SK-N-SH (cell line): Measurements from ENCODE around the gene CDK5RAP2. TPM values are rescaled to one million over a fixed set of nuclear protein-coding genes. Genes with fewer than 3 reads are reported as not detected.

Source experiments
- CTCF ChIA-PET: fragments of 300-600, 350-600 bp; formaldehyde crosslinking; extraction: SDS; loops from one replicate; lab custom pipeline; 2021; lab: Yijun Ruan, JAX
- POLR2A ChIA-PET: fragments of 350-600 bp; sonication (Branson Sonifier 250); formaldehyde crosslinking; extraction: SDS; loops from one replicate; lab custom pipeline; 2020; ENCODE audit warnings: antibody characterized with exemption, inconsistent platforms; lab: Yijun Ruan, JAX
- DNase-seq: peaks from one replicate; pipeline ENCODE4 v3.0.0; 2012
- H2AFZ ChIP-seq: fragments of 200-600 bp; sonication (generic); 2 replicates; pipeline ENCODE4 v1.8.1; 2016; ENCODE audit warnings: antibody characterized with exemption, mild to moderate bottlenecking, low read depth
- H3F3A ChIP-seq: fragments of 200-600 bp; sonication (generic); replicated peaks from 2 replicates; pipeline ENCODE3; 2016; ENCODE audit warnings: antibody characterized with exemption, mild to moderate bottlenecking; ENCODE audit not compliant: insufficient read depth
- H3K27ac ChIP-seq, 2 experiments: fragments of 200-500 bp in 1 of 2; fragments of 200-600 bp in 1 of 2; sonication (Bioruptor generic) in 1 of 2; sonication (generic), shearing (Covaris generic) in 1 of 2; 2 replicates each; pipeline versions ENCODE4 v1.5.1 to v1.6.1; 2014 to 2016; ENCODE audit warnings: low read depth in 2 of 2, inconsistent platforms in 1 of 2, low read length in 1 of 2, mild to moderate bottlenecking in 1 of 2, mixed read lengths in 1 of 2
- H3K27me3 ChIP-seq: fragments of 200-600 bp; sonication (generic), shearing (Covaris generic); 2 replicates; pipeline ENCODE4 v1.6.1; 2016; ENCODE audit warnings: mixed run types; ENCODE audit not compliant: insufficient read depth
- H3K36me3 ChIP-seq, 2 experiments: fragments of 200-500 bp in 1 of 2; fragments of 200-600 bp in 1 of 2; sonication (Bioruptor generic) in 1 of 2; sonication (generic) in 1 of 2; replicated peaks in 1 of 2; 2 replicates each; pipeline versions ENCODE3 to v1.5.1; 2014 to 2016; ENCODE audit warnings: low read length in 1 of 2, mild to moderate bottlenecking in 1 of 2; ENCODE audit not compliant: insufficient read depth in 2 of 2, control insufficient read depth in 1 of 2
- H3K4me1 ChIP-seq, 2 experiments: fragments of 200-500 bp in 1 of 2; fragments of 200-600 bp in 1 of 2; sonication (Bioruptor generic) in 1 of 2; sonication (generic), shearing (Covaris generic) in 1 of 2; 2 replicates each; pipeline versions ENCODE4 v1.5.1 to v1.6.1; 2014 to 2016; ENCODE audit warnings: low read depth in 1 of 2, low read length in 1 of 2, mixed run types in 1 of 2; ENCODE audit not compliant: insufficient read depth in 2 of 2, control insufficient read depth in 1 of 2
- H3K4me2 ChIP-seq: fragments of 200-600 bp; sonication (generic), shearing (Covaris generic); 2 replicates; pipeline ENCODE4 v1.6.1; 2017; ENCODE audit warnings: mixed run types
- H3K4me3 ChIP-seq, 2 experiments: fragments of 200-500 bp in 1 of 2; fragments of 200-600 bp in 1 of 2; sonication (Bioruptor generic) in 1 of 2; sonication (generic), shearing (Covaris generic) in 1 of 2; 2 replicates each; pipeline versions ENCODE4 v1.5.1 to v1.8.1; 2014 to 2016; ENCODE audit warnings: low read depth in 2 of 2, inconsistent platforms in 1 of 2, low read length in 1 of 2, mild to moderate bottlenecking in 1 of 2, mixed read lengths in 1 of 2, moderate library complexity in 1 of 2
- H3K79me2 ChIP-seq: fragments of 200-600 bp; sonication (generic); 2 replicates; pipeline ENCODE4 v1.8.1; 2017; ENCODE audit warnings: mild to moderate bottlenecking; ENCODE audit not compliant: insufficient read depth
- H3K9ac ChIP-seq: fragments of 200-600 bp; sonication (generic); 2 replicates; pipeline ENCODE4 v1.6.1; 2017; ENCODE audit warnings: mixed run types
- H3K9me2 ChIP-seq: fragments of 200-600 bp; sonication (generic); 2 replicates; pipeline ENCODE4 v1.6.1; 2017; ENCODE audit warnings: mixed run types
- H3K9me3 ChIP-seq: fragments of 200-600 bp; sonication (generic); 2 replicates; pipeline ENCODE4 v1.6.1; 2017; ENCODE audit warnings: mixed run types, mild to moderate bottlenecking, moderate library complexity
- H4K20me1 ChIP-seq: fragments of 200-600 bp; sonication (generic); 2 replicates; pipeline ENCODE4 v1.6.1; 2017; ENCODE audit warnings: mild to moderate bottlenecking, mixed run types; ENCODE audit not compliant: insufficient read depth
- CHD2 ChIP-seq: fragments of 150-350 bp; IDR thresholded peaks from 2 replicates; pipeline ENCODE4 v1.6.1; 2018; ENCODE audit warnings: low read length; ENCODE audit not compliant: partially characterized antibody
- ELF1 ChIP-seq: IDR thresholded peaks from 2 replicates; pipeline ENCODE4 v1.4.0; 2012
- FOSL2 ChIP-seq: IDR thresholded peaks from 2 replicates; pipeline ENCODE4 v1.4.0; 2012; ENCODE audit warnings: low read depth, mild to moderate bottlenecking, moderate library complexity, borderline replicate concordance
- FOXM1 ChIP-seq: IDR thresholded peaks from 2 replicates; pipeline ENCODE4 v1.4.0; 2012; ENCODE audit warnings: low read depth, mild to moderate bottlenecking
- GATA2 ChIP-seq: sonication (generic); formaldehyde crosslinking; IDR thresholded peaks from 2 replicates; pipeline ENCODE4 v1.5.0; 2020; ENCODE audit warnings: mild to moderate bottlenecking, missing genetic modification reagents
- JUND ChIP-seq: IDR thresholded peaks from 2 replicates; pipeline ENCODE4 v1.4.0; 2012
- MEF2A ChIP-seq: IDR thresholded peaks from 2 replicates; pipeline ENCODE4 v1.4.0; 2012; ENCODE audit warnings: low read depth, borderline replicate concordance
- NRF1 ChIP-seq: IDR thresholded peaks from 2 replicates; pipeline ENCODE4 v1.6.1; 2012; ENCODE audit warnings: low read depth, mild to moderate bottlenecking, low read length
- POLR2AphosphoS5 ChIP-seq: IDR thresholded peaks from 2 replicates; pipeline ENCODE4 v1.6.1; 2012; ENCODE audit warnings: low read depth, low read length
- RCOR1 ChIP-seq: fragments of 150-350 bp; IDR thresholded peaks from 2 replicates; pipeline ENCODE4 v1.6.1; 2017; ENCODE audit warnings: antibody characterized with exemption, low read length
- RFX5 ChIP-seq: IDR thresholded peaks from 2 replicates; pipeline ENCODE4 v1.6.1; 2012; ENCODE audit warnings: mild to moderate bottlenecking, improper control_type of control experiment, low read length
- SIN3A ChIP-seq: IDR thresholded peaks from 2 replicates; pipeline ENCODE4 v1.6.1; 2012; ENCODE audit warnings: low read depth, mild to moderate bottlenecking, low read length, moderate library complexity, borderline replicate concordance
- SMC3 ChIP-seq: IDR thresholded peaks from 2 replicates; pipeline ENCODE4 v1.6.1; 2012; ENCODE audit warnings: low read depth, low read length, improper control_type of control experiment
- TAF1 ChIP-seq: IDR thresholded peaks from 2 replicates; pipeline ENCODE4 v1.6.1; 2012; ENCODE audit warnings: low read depth, mild to moderate bottlenecking, low read length, moderate library complexity, borderline replicate concordance
- TEAD4 ChIP-seq: IDR thresholded peaks from 2 replicates; pipeline ENCODE4 v1.4.0; 2012; ENCODE audit warnings: mild to moderate bottlenecking, borderline replicate concordance; ENCODE audit not compliant: insufficient read depth
- YY1 ChIP-seq: IDR thresholded peaks from 2 replicates; pipeline ENCODE4 v1.4.0; 2012; ENCODE audit warnings: low read depth, mild to moderate bottlenecking
- WGBS: methylation state at CpG from one replicate; pipeline ENCODE4 v1.1.6; 2017; ENCODE audit warnings: low lambda C conversion rate; 5-methylcytosine and 5-hydroxymethylcytosine counted together
- polyA plus RNA-seq, 3 experiments: library from polyadenylated mRNA; depleted of rRNA; stranded (reverse); fragments of >200 nt; gene quantifications; 2 replicates each; pipeline ENCODE4 v1.2.3, GENCODE V29; 2012
- TF ChIP-seq, protein P1 (sequence below): IDR thresholded peaks from 2 replicates; pipeline ENCODE4 v1.4.0; 2012; ENCODE audit warnings: low read depth, borderline replicate concordance
- TF ChIP-seq, protein P2 (sequence below): IDR thresholded peaks from 2 replicates; pipeline ENCODE4 v1.4.0; 2012; ENCODE audit warnings: low read depth, borderline replicate concordance

The CDK5RAP2 gene
- polyA plus RNA-seq, 1 of the 3 experiments (the other 2 are of a cell fraction): 20.7 TPM

DNA sequence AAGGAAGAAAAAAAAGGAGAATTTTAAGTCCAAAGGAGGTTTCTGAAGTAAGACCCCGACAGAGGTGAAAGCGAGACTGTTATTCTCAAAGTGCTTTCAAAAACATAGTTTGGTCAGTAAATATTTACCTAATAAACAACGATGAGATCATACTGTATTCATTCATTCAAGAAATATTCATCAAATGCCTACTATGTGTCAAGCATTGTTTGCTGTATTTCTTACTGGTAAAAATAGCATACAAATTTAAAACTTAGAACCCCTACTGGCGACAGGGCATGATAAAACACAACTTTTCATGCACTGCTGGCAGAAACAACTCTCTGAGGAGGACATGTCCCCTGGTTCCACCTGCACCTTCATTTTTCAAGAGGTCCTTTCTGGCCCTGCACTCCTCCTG lies 190.7 kb downstream of the CDK5RAP2 start:
- no peaks in the 10 kb centered on the region for H3K79me2 ChIP-seq
- H2AFZ ChIP-seq: no peak overlapping the region
- 91% methylated on average over 4 of the region's 4 CpGs for WGBS
- H4K20me1 ChIP-seq: no peaks in the 10 kb centered on the region
- peaks cover 6 to 16% of the 10 kb centered on the region in 2 experiments; a peak in 2 of 4 replicates for H3K4me1 ChIP-seq
- CTCF ChIA-PET: interaction anchor here (0.6 to 1.9 kb wide), 2 partner anchors 72 to 88 kb away, joined by 3 to 6 read pairs; no protein-coding TSS in a partner anchor
- no peaks in the 10 kb centered on the region for H3K9me2 ChIP-seq
- no peak overlapping the region for H3K4me3 ChIP-seq
- no peak overlapping the region for H3K4me2 ChIP-seq
- H3K27me3 ChIP-seq: no peaks in the 10 kb centered on the region
- H3F3A ChIP-seq: no peaks in the 10 kb centered on the region
- H3K36me3 ChIP-seq: peaks cover 6 to 59% of the 10 kb centered on the region in 2 experiments
- TF ChIP-seq FOSL2 (no peak), TEAD4 (no peak), FOXM1 (no peak), RFX5 (no peak), MEF2A (no peak), SMC3 (no peak), CHD2 (no peak), TAF1 (no peak), RCOR1 (no peak), POLR2AphosphoS5 (no peak), JUND (no peak), YY1 (no peak), GATA2 (CRISPR knock-in tag) (no peak), SIN3A (no peak), ELF1 (no peak), NRF1 (no peak)
- TF ChIP-seq, protein P1, sequence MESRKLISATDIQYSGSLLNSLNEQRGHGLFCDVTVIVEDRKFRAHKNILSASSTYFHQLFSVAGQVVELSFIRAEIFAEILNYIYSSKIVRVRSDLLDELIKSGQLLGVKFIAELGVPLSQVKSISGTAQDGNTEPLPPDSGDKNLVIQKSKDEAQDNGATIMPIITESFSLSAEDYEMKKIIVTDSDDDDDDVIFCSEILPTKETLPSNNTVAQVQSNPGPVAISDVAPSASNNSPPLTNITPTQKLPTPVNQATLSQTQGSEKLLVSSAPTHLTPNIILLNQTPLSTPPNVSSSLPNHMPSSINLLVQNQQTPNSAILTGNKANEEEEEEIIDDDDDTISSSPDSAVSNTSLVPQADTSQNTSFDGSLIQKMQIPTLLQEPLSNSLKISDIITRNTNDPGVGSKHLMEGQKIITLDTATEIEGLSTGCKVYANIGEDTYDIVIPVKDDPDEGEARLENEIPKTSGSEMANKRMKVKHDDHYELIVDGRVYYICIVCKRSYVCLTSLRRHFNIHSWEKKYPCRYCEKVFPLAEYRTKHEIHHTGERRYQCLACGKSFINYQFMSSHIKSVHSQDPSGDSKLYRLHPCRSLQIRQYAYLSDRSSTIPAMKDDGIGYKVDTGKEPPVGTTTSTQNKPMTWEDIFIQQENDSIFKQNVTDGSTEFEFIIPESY: no peak
- TF ChIP-seq, protein P2, sequence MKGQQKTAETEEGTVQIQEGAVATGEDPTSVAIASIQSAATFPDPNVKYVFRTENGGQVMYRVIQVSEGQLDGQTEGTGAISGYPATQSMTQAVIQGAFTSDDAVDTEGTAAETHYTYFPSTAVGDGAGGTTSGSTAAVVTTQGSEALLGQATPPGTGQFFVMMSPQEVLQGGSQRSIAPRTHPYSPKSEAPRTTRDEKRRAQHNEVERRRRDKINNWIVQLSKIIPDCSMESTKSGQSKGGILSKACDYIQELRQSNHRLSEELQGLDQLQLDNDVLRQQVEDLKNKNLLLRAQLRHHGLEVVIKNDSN: no peak
- no peak overlapping the region for H3K9ac ChIP-seq
- no peaks in the 10 kb centered on the region for H3K9me3 ChIP-seq
- H3K27ac ChIP-seq: no peak overlapping the region
- DNase-seq: no peak
- POLR2A ChIA-PET: no interaction called here
